SH-SY5Y (cell line): ENCODE results near the gene TAX1BP3.

Experiments used
- GATA2 ChIP-seq: IDR thresholded peaks from 2 replicates; pipeline ENCODE4 v1.6.1; 2011; ENCODE audit warnings: mild to moderate bottlenecking, low read depth, low read length
- GATA3 ChIP-seq: IDR thresholded peaks from 2 replicates; pipeline ENCODE4 v1.6.1; 2011; ENCODE audit warnings: low read depth, mild to moderate bottlenecking, low read length, moderate library complexity

- TF ChIP-seq GATA2 = no peak
- no peak for TF ChIP-seq GATA3
Observed at GRCh38 chr17:3681057-3681456, 12.7 kb upstream of the TAX1BP3 start.
